SK-N-SH (cell line): ENCODE measurements around the gene SAMD7. TPM values are rescaled to one million over a fixed set of nuclear protein-coding genes. Genes with fewer than 3 reads are reported as not detected.

Experiments
- CTCF ChIA-PET: fragments of 300-600, 350-600 bp; formaldehyde crosslinking; extraction: SDS; loops from one replicate; lab custom pipeline; 2021; lab: Yijun Ruan, JAX
- POLR2A ChIA-PET: fragments of 350-600 bp; sonication (Branson Sonifier 250); formaldehyde crosslinking; extraction: SDS; loops from one replicate; lab custom pipeline; 2020; ENCODE audit warnings: antibody characterized with exemption, inconsistent platforms; lab: Yijun Ruan, JAX
- DNase-seq: peaks from one replicate; pipeline ENCODE4 v3.0.0; 2012
- H2AFZ ChIP-seq: fragments of 200-600 bp; sonication (generic); 2 replicates; pipeline ENCODE4 v1.8.1; 2016; ENCODE audit warnings: antibody characterized with exemption, mild to moderate bottlenecking, low read depth
- H3F3A ChIP-seq: fragments of 200-600 bp; sonication (generic); replicated peaks from 2 replicates; pipeline ENCODE3; 2016; ENCODE audit warnings: antibody characterized with exemption, mild to moderate bottlenecking; ENCODE audit not compliant: insufficient read depth
- H3K27ac ChIP-seq, 2 experiments: fragments of 200-500 bp in 1 of 2; fragments of 200-600 bp in 1 of 2; sonication (Bioruptor generic) in 1 of 2; sonication (generic), shearing (Covaris generic) in 1 of 2; 2 replicates each; pipeline versions ENCODE4 v1.5.1 to v1.6.1; 2014 to 2016; ENCODE audit warnings: low read depth in 2 of 2, inconsistent platforms in 1 of 2, low read length in 1 of 2, mild to moderate bottlenecking in 1 of 2, mixed read lengths in 1 of 2
- H3K27me3 ChIP-seq: fragments of 200-600 bp; sonication (generic), shearing (Covaris generic); 2 replicates; pipeline ENCODE4 v1.6.1; 2016; ENCODE audit warnings: mixed run types; ENCODE audit not compliant: insufficient read depth
- H3K36me3 ChIP-seq, 2 experiments: fragments of 200-500 bp in 1 of 2; fragments of 200-600 bp in 1 of 2; sonication (Bioruptor generic) in 1 of 2; sonication (generic) in 1 of 2; replicated peaks in 1 of 2; 2 replicates each; pipeline versions ENCODE3 to v1.5.1; 2014 to 2016; ENCODE audit warnings: low read length in 1 of 2, mild to moderate bottlenecking in 1 of 2; ENCODE audit not compliant: insufficient read depth in 2 of 2, control insufficient read depth in 1 of 2
- H3K4me1 ChIP-seq, 2 experiments: fragments of 200-500 bp in 1 of 2; fragments of 200-600 bp in 1 of 2; sonication (Bioruptor generic) in 1 of 2; sonication (generic), shearing (Covaris generic) in 1 of 2; 2 replicates each; pipeline versions ENCODE4 v1.5.1 to v1.6.1; 2014 to 2016; ENCODE audit warnings: low read depth in 1 of 2, low read length in 1 of 2, mixed run types in 1 of 2; ENCODE audit not compliant: insufficient read depth in 2 of 2, control insufficient read depth in 1 of 2
- H3K4me2 ChIP-seq: fragments of 200-600 bp; sonication (generic), shearing (Covaris generic); 2 replicates; pipeline ENCODE4 v1.6.1; 2017; ENCODE audit warnings: mixed run types
- H3K4me3 ChIP-seq, 2 experiments: fragments of 200-500 bp in 1 of 2; fragments of 200-600 bp in 1 of 2; sonication (Bioruptor generic) in 1 of 2; sonication (generic), shearing (Covaris generic) in 1 of 2; 2 replicates each; pipeline versions ENCODE4 v1.5.1 to v1.8.1; 2014 to 2016; ENCODE audit warnings: low read depth in 2 of 2, inconsistent platforms in 1 of 2, low read length in 1 of 2, mild to moderate bottlenecking in 1 of 2, mixed read lengths in 1 of 2, moderate library complexity in 1 of 2
- H3K79me2 ChIP-seq: fragments of 200-600 bp; sonication (generic); 2 replicates; pipeline ENCODE4 v1.8.1; 2017; ENCODE audit warnings: mild to moderate bottlenecking; ENCODE audit not compliant: insufficient read depth
- H3K9ac ChIP-seq: fragments of 200-600 bp; sonication (generic); 2 replicates; pipeline ENCODE4 v1.6.1; 2017; ENCODE audit warnings: mixed run types
- H3K9me2 ChIP-seq: fragments of 200-600 bp; sonication (generic); 2 replicates; pipeline ENCODE4 v1.6.1; 2017; ENCODE audit warnings: mixed run types
- H3K9me3 ChIP-seq: fragments of 200-600 bp; sonication (generic); 2 replicates; pipeline ENCODE4 v1.6.1; 2017; ENCODE audit warnings: mixed run types, mild to moderate bottlenecking, moderate library complexity
- H4K20me1 ChIP-seq: fragments of 200-600 bp; sonication (generic); 2 replicates; pipeline ENCODE4 v1.6.1; 2017; ENCODE audit warnings: mild to moderate bottlenecking, mixed run types; ENCODE audit not compliant: insufficient read depth
- CHD2 ChIP-seq: fragments of 150-350 bp; IDR thresholded peaks from 2 replicates; pipeline ENCODE4 v1.6.1; 2018; ENCODE audit warnings: low read length; ENCODE audit not compliant: partially characterized antibody
- EP300 ChIP-seq, 2 experiments: IDR thresholded peaks; 2 replicates each; pipeline versions ENCODE4 v1.4.0 to v1.6.1; 2012; ENCODE audit warnings: borderline replicate concordance in 1 of 2, low read depth in 1 of 2, low read length in 1 of 2
- FOSL2 ChIP-seq: IDR thresholded peaks from 2 replicates; pipeline ENCODE4 v1.4.0; 2012; ENCODE audit warnings: low read depth, mild to moderate bottlenecking, moderate library complexity, borderline replicate concordance
- FOXJ3 ChIP-seq: sonication (generic); formaldehyde crosslinking; IDR thresholded peaks from 2 replicates; pipeline ENCODE4 v1.5.1; 2020; ENCODE audit warnings: mild to moderate bottlenecking, missing genetic modification reagents
- GATA2 ChIP-seq: sonication (generic); formaldehyde crosslinking; IDR thresholded peaks from 2 replicates; pipeline ENCODE4 v1.5.0; 2020; ENCODE audit warnings: mild to moderate bottlenecking, missing genetic modification reagents
- MXI1 ChIP-seq: IDR thresholded peaks from 2 replicates; pipeline ENCODE4 v1.6.1; 2012; ENCODE audit warnings: mild to moderate bottlenecking, low read depth, low read length, improper control_type of control experiment
- NFIC ChIP-seq: IDR thresholded peaks from 2 replicates; pipeline ENCODE4 v1.4.0; 2012; ENCODE audit warnings: borderline replicate concordance
- RAD21 ChIP-seq: IDR thresholded peaks from 2 replicates; pipeline ENCODE4 v1.6.1; 2012; ENCODE audit warnings: mild to moderate bottlenecking, low read length
- RCOR1 ChIP-seq: fragments of 150-350 bp; IDR thresholded peaks from 2 replicates; pipeline ENCODE4 v1.6.1; 2017; ENCODE audit warnings: antibody characterized with exemption, low read length
- RFX5 ChIP-seq: IDR thresholded peaks from 2 replicates; pipeline ENCODE4 v1.6.1; 2012; ENCODE audit warnings: mild to moderate bottlenecking, improper control_type of control experiment, low read length
- TCF12 ChIP-seq: IDR thresholded peaks from 2 replicates; pipeline ENCODE4 v1.4.0; 2012
- TEAD4 ChIP-seq: IDR thresholded peaks from 2 replicates; pipeline ENCODE4 v1.4.0; 2012; ENCODE audit warnings: mild to moderate bottlenecking, borderline replicate concordance; ENCODE audit not compliant: insufficient read depth
- YY1 ChIP-seq: IDR thresholded peaks from 2 replicates; pipeline ENCODE4 v1.4.0; 2012; ENCODE audit warnings: low read depth, mild to moderate bottlenecking
- WGBS: methylation state at CpG from one replicate; pipeline ENCODE4 v1.1.6; 2017; ENCODE audit warnings: low lambda C conversion rate; 5-methylcytosine and 5-hydroxymethylcytosine counted together
- polyA plus RNA-seq, 3 experiments: library from polyadenylated mRNA; depleted of rRNA; stranded (reverse); fragments of >200 nt; gene quantifications; 2 replicates each; pipeline ENCODE4 v1.2.3, GENCODE V29; 2012
- TF ChIP-seq, protein P1 (sequence below): IDR thresholded peaks from 2 replicates; pipeline ENCODE4 v1.4.0; 2012; ENCODE audit warnings: low read depth, borderline replicate concordance
- TF ChIP-seq, protein P2 (sequence below): IDR thresholded peaks from 2 replicates; pipeline ENCODE4 v1.6.1; 2012; ENCODE audit warnings: mild to moderate bottlenecking, low read depth, low read length, moderate library complexity
- TF ChIP-seq, protein P3 (sequence below): fragments of 200-600 bp; sonication (generic); IDR thresholded peaks from 2 replicates; pipeline ENCODE4 v1.6.1; 2017; ENCODE audit warnings: antibody characterized with exemption, mild to moderate bottlenecking, moderate library complexity

SAMD7 gene
- polyA plus RNA-seq, 1 of the 3 experiments (the other 2 are of a cell fraction): not detected

DNA sequence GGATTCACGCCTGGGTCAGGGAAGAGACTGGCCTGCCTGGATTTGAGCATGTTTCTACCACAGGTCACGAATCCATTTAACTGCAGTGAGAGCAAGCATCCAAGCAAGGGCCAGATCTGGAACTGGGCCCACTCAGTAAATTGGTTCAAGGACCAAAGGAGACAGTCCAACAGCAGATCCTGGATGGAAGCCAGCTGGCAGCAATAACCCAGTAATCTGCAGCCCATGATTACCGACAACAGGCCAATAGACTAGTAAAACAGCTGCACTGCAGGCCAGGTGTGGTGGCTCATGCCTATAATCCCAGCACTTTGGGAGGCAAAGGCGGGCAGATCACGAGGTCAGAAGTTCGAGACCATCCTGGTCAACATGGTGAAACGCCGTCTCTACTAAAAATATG lies 11.8 kb downstream of the SAMD7 start:
- no peaks in the 10 kb centered on the region for H3K36me3 ChIP-seq
- H3K27me3 ChIP-seq: no peaks in the 10 kb centered on the region
- 30% methylated on average over 8 of the region's 8 CpGs for WGBS
- H4K20me1 ChIP-seq: no peaks in the 10 kb centered on the region
- POLR2A ChIA-PET: no interaction called here
- DNase-seq: peak; percentile 76
- peaks cover 0 to 2% of the 10 kb centered on the region in 2 experiments; a peak in 1 of 4 replicates for H3K4me1 ChIP-seq
- no peaks in the 10 kb centered on the region for H3K9me3 ChIP-seq
- H3F3A ChIP-seq: no peaks in the 10 kb centered on the region
- no peaks in the 10 kb centered on the region for H3K79me2 ChIP-seq
- CTCF ChIA-PET: interaction anchor here (1.0 to 1.4 kb wide), 3 partner anchors 36 to 60 kb away, joined by 3 read pairs; partner anchors contain the start of gene SEC62
- no peak overlapping the region for H3K4me2 ChIP-seq
- no peak overlapping the region for H3K9ac ChIP-seq
- H3K27ac ChIP-seq: peak overlapping the region in 1 of 2 experiments; percentile 35; a peak in 1 of 4 replicates
- TF ChIP-seq, protein P1, sequence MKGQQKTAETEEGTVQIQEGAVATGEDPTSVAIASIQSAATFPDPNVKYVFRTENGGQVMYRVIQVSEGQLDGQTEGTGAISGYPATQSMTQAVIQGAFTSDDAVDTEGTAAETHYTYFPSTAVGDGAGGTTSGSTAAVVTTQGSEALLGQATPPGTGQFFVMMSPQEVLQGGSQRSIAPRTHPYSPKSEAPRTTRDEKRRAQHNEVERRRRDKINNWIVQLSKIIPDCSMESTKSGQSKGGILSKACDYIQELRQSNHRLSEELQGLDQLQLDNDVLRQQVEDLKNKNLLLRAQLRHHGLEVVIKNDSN: no peak
- TF ChIP-seq NFIC (peak; percentile 53), CHD2 (peak; percentile 66), EP300 (IDR thresholded peaks at IDR 0.05; ENCODE audit: borderline replicate concordance in 1 of 2, low read depth in 1 of 2, low read length in 1 of 2) (peak in 1 of 2 experiments; percentile 28; a peak in 1 of 4 replicates), RCOR1 (peak; percentile 82), YY1 (no peak), MXI1 (peak; percentile 31; the same call in 1 of the 2 replicates), RAD21 (no peak), GATA2 (CRISPR knock-in tag) (no peak), FOXJ3 (CRISPR knock-in tag) (no peak)
- TF ChIP-seq, protein P2, sequence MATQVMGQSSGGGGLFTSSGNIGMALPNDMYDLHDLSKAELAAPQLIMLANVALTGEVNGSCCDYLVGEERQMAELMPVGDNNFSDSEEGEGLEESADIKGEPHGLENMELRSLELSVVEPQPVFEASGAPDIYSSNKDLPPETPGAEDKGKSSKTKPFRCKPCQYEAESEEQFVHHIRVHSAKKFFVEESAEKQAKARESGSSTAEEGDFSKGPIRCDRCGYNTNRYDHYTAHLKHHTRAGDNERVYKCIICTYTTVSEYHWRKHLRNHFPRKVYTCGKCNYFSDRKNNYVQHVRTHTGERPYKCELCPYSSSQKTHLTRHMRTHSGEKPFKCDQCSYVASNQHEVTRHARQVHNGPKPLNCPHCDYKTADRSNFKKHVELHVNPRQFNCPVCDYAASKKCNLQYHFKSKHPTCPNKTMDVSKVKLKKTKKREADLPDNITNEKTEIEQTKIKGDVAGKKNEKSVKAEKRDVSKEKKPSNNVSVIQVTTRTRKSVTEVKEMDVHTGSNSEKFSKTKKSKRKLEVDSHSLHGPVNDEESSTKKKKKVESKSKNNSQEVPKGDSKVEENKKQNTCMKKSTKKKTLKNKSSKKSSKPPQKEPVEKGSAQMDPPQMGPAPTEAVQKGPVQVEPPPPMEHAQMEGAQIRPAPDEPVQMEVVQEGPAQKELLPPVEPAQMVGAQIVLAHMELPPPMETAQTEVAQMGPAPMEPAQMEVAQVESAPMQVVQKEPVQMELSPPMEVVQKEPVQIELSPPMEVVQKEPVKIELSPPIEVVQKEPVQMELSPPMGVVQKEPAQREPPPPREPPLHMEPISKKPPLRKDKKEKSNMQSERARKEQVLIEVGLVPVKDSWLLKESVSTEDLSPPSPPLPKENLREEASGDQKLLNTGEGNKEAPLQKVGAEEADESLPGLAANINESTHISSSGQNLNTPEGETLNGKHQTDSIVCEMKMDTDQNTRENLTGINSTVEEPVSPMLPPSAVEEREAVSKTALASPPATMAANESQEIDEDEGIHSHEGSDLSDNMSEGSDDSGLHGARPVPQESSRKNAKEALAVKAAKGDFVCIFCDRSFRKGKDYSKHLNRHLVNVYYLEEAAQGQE: no peak
- no peak overlapping the region for H2AFZ ChIP-seq
- no peak overlapping the region for H3K4me3 ChIP-seq
- no peaks in the 10 kb centered on the region for H3K9me2 ChIP-seq

DNA sequence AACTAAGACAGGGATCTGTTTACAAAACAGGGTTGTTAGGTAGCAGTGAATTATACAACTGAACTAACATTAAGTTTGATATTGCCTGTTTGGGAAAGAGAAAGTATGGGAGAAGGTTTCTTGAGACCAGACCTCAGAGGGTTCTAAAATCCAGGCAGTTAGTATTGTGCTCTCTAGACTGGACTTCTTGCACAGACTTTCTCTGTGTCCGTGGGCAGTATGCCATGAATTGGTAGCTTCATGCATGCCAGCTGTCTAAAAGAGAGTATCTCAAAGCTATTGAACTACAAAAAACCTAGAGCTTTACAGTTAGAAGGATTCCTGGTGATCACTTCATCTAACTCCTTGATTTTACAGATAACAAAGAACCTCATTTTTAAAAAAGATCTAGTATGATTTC lies 12.5 kb downstream of the SAMD7 start:
- Histone ChIP-seq H4K20me1 (no peaks in the 10 kb centered on the region), H2AFZ (no peak overlapping the region), H3K9me2 (no peaks in the 10 kb centered on the region), H3K27me3 (no peaks in the 10 kb centered on the region), H3K4me1 (peaks cover 0 to 2% of the 10 kb centered on the region in 2 experiments; a peak in 1 of 4 replicates), H3K9ac (no peak overlapping the region), H3K79me2 (no peaks in the 10 kb centered on the region), H3K4me3 (no peak overlapping the region), H3K27ac (no peak overlapping the region; a peak in 1 of 4 replicates), H3F3A (no peaks in the 10 kb centered on the region), H3K4me2 (no peak overlapping the region), H3K36me3 (no peaks in the 10 kb centered on the region), H3K9me3 (no peaks in the 10 kb centered on the region)
- ChIA-PET POLR2A (no interaction called here), CTCF (interaction anchor here (1.0 to 1.4 kb wide), 2 partner anchors 36 to 43 kb away, joined by 3 read pairs; partner anchors contain the start of gene SEC62)
- 18% methylated on average over 1 of the region's 1 CpG for WGBS
- no peak for DNase-seq
- TF ChIP-seq RFX5: no peak
- TF ChIP-seq, protein P3, sequence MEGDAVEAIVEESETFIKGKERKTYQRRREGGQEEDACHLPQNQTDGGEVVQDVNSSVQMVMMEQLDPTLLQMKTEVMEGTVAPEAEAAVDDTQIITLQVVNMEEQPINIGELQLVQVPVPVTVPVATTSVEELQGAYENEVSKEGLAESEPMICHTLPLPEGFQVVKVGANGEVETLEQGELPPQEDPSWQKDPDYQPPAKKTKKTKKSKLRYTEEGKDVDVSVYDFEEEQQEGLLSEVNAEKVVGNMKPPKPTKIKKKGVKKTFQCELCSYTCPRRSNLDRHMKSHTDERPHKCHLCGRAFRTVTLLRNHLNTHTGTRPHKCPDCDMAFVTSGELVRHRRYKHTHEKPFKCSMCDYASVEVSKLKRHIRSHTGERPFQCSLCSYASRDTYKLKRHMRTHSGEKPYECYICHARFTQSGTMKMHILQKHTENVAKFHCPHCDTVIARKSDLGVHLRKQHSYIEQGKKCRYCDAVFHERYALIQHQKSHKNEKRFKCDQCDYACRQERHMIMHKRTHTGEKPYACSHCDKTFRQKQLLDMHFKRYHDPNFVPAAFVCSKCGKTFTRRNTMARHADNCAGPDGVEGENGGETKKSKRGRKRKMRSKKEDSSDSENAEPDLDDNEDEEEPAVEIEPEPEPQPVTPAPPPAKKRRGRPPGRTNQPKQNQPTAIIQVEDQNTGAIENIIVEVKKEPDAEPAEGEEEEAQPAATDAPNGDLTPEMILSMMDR: no peak
- TF ChIP-seq MXI1: no peak
- TF ChIP-seq TCF12: no peak
- TF ChIP-seq FOSL2: no peak
- TF ChIP-seq, protein P2: no peak
- TF ChIP-seq CHD2: no peak
- TF ChIP-seq EP300 (IDR thresholded peaks at IDR 0.05; ENCODE audit: borderline replicate concordance in 1 of 2, low read depth in 1 of 2, low read length in 1 of 2): no peak
- no peak for TF ChIP-seq RCOR1
- no peak for TF ChIP-seq TEAD4
